ENCODE data around the gene GLCE. TPM values are rescaled to one million over a fixed set of nuclear protein-coding genes. Genes with fewer than 3 reads are reported as not detected.

Gene GLCE
- total RNA-seq, 1 experiment from 2014 or later: 12.5 TPM

DNA sequence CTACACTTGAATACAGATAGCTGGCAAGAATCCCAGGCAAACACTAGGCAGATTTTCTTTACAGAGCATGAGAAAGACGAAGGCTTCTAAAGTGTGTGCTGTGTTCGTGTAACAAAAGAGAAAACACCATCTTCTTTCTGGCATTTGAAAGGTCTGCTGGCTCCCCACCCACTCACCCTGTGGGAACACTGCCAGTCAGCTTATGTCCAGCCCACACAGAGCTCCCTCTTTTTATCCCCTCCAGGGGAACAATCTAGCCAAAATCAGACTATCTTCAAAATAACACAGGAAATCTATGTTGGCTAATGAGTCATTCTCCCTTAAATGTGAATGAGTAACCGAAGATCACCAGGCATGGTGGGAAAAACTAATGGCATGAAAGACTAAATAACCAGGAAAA lies 92.7 kb downstream of the GLCE start (continued):
- TF ChIP-seq, protein P1, sequence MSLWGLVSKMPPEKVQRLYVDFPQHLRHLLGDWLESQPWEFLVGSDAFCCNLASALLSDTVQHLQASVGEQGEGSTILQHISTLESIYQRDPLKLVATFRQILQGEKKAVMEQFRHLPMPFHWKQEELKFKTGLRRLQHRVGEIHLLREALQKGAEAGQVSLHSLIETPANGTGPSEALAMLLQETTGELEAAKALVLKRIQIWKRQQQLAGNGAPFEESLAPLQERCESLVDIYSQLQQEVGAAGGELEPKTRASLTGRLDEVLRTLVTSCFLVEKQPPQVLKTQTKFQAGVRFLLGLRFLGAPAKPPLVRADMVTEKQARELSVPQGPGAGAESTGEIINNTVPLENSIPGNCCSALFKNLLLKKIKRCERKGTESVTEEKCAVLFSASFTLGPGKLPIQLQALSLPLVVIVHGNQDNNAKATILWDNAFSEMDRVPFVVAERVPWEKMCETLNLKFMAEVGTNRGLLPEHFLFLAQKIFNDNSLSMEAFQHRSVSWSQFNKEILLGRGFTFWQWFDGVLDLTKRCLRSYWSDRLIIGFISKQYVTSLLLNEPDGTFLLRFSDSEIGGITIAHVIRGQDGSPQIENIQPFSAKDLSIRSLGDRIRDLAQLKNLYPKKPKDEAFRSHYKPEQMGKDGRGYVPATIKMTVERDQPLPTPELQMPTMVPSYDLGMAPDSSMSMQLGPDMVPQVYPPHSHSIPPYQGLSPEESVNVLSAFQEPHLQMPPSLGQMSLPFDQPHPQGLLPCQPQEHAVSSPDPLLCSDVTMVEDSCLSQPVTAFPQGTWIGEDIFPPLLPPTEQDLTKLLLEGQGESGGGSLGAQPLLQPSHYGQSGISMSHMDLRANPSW (CRISPR knock-in tag; conservative IDR thresholded peaks at IDR 0.05; ENCODE audit: low read depth): no peak
- TF ChIP-seq ZNF232 (CRISPR knock-in tag; IDR thresholded peaks at IDR 0.05) (no peak), ZNF671 (CRISPR knock-in tag; IDR thresholded peaks at IDR 0.05) (no peak), ZNF121 (CRISPR knock-in tag; IDR thresholded peaks at IDR 0.05) (no peak), HMGA2 (CRISPR knock-in tag; IDR thresholded peaks at IDR 0.05) (no peak), RORB (CRISPR knock-in tag; IDR thresholded peaks at IDR 0.05) (no peak), TP53 (CRISPR knock-in tag; IDR thresholded peaks at IDR 0.05) (no peak), CREB1 (CRISPR knock-in tag; IDR thresholded peaks at IDR 0.05) (no peak), NFE2L1 (CRISPR knock-in tag; IDR thresholded peaks at IDR 0.05) (no peak), GTF2I (CRISPR knock-in tag; conservative IDR thresholded peaks at IDR 0.05) (no peak)
- TF ChIP-seq, protein P2, sequence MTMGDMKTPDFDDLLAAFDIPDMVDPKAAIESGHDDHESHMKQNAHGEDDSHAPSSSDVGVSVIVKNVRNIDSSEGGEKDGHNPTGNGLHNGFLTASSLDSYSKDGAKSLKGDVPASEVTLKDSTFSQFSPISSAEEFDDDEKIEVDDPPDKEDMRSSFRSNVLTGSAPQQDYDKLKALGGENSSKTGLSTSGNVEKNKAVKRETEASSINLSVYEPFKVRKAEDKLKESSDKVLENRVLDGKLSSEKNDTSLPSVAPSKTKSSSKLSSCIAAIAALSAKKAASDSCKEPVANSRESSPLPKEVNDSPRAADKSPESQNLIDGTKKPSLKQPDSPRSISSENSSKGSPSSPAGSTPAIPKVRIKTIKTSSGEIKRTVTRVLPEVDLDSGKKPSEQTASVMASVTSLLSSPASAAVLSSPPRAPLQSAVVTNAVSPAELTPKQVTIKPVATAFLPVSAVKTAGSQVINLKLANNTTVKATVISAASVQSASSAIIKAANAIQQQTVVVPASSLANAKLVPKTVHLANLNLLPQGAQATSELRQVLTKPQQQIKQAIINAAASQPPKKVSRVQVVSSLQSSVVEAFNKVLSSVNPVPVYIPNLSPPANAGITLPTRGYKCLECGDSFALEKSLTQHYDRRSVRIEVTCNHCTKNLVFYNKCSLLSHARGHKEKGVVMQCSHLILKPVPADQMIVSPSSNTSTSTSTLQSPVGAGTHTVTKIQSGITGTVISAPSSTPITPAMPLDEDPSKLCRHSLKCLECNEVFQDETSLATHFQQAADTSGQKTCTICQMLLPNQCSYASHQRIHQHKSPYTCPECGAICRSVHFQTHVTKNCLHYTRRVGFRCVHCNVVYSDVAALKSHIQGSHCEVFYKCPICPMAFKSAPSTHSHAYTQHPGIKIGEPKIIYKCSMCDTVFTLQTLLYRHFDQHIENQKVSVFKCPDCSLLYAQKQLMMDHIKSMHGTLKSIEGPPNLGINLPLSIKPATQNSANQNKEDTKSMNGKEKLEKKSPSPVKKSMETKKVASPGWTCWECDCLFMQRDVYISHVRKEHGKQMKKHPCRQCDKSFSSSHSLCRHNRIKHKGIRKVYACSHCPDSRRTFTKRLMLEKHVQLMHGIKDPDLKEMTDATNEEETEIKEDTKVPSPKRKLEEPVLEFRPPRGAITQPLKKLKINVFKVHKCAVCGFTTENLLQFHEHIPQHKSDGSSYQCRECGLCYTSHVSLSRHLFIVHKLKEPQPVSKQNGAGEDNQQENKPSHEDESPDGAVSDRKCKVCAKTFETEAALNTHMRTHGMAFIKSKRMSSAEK (CRISPR knock-in tag; IDR thresholded peaks at IDR 0.05; ENCODE audit: borderline replicate concordance): no peak
- TF ChIP-seq, protein P3, sequence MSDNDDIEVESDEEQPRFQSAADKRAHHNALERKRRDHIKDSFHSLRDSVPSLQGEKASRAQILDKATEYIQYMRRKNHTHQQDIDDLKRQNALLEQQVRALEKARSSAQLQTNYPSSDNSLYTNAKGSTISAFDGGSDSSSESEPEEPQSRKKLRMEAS (CRISPR knock-in tag; IDR thresholded peaks at IDR 0.05): no peak
- TF ChIP-seq, protein P4, sequence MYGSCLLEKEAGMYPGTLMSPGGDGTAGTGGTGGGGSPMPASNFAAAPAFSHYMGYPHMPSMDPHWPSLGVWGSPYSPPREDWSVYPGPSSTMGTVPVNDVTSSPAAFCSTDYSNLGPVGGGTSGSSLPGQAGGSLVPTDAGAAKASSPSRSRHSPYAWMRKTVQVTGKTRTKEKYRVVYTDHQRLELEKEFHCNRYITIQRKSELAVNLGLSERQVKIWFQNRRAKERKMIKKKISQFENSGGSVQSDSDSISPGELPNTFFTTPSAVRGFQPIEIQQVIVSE (CRISPR knock-in tag; IDR thresholded peaks at IDR 0.05; ENCODE audit: borderline replicate concordance): no peak

DNA sequence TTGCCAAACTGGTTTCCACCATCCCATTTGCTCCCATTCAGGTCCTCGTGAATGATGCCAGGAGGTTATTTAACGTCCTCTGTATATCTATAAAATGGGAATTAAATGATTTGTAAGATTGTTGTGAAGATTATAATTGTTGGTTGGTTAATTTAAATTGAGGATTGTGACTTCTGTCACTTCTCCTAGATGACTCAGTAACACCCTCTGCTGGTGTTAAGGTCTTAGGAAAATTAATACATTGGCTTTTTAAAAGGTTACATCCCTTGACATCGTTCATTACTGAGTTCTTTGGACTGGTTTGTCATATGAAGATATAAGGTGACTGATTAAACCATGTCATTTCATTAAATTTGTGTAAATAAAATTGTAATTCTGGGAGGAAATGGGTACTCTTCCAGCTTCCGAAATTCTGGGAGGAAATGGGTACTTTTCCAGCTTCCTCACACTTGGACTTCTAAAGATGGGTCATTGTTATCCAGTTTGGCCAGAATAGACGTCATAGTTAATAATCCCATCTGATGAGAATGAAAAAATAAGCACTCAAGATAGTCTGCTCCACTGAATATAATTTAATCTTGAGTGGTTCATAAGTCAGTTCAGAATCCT lies 105.0 kb downstream of the GLCE start:
- TF ChIP-seq GTF2I (CRISPR knock-in tag; conservative IDR thresholded peaks at IDR 0.05) (no peak), TEAD4 (CRISPR knock-in tag; IDR thresholded peaks at IDR 0.05) (no peak), ZBTB21 (CRISPR knock-in tag; IDR thresholded peaks at IDR 0.05; ENCODE audit: borderline replicate concordance) (no peak), SMAD3 (CRISPR knock-in tag; IDR thresholded peaks at IDR 0.05; ENCODE audit: borderline replicate concordance) (no peak)
- TF ChIP-seq, protein P5, sequence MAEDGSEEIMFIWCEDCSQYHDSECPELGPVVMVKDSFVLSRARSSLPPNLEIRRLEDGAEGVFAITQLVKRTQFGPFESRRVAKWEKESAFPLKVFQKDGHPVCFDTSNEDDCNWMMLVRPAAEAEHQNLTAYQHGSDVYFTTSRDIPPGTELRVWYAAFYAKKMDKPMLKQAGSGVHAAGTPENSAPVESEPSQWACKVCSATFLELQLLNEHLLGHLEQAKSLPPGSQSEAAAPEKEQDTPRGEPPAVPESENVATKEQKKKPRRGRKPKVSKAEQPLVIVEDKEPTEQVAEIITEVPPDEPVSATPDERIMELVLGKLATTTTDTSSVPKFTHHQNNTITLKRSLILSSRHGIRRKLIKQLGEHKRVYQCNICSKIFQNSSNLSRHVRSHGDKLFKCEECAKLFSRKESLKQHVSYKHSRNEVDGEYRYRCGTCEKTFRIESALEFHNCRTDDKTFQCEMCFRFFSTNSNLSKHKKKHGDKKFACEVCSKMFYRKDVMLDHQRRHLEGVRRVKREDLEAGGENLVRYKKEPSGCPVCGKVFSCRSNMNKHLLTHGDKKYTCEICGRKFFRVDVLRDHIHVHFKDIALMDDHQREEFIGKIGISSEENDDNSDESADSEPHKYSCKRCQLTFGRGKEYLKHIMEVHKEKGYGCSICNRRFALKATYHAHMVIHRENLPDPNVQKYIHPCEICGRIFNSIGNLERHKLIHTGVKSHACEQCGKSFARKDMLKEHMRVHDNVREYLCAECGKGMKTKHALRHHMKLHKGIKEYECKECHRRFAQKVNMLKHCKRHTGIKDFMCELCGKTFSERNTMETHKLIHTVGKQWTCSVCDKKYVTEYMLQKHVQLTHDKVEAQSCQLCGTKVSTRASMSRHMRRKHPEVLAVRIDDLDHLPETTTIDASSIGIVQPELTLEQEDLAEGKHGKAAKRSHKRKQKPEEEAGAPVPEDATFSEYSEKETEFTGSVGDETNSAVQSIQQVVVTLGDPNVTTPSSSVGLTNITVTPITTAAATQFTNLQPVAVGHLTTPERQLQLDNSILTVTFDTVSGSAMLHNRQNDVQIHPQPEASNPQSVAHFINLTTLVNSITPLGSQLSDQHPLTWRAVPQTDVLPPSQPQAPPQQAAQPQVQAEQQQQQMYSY (CRISPR knock-in tag; IDR thresholded peaks at IDR 0.05): no peak
- TF ChIP-seq, protein P6, sequence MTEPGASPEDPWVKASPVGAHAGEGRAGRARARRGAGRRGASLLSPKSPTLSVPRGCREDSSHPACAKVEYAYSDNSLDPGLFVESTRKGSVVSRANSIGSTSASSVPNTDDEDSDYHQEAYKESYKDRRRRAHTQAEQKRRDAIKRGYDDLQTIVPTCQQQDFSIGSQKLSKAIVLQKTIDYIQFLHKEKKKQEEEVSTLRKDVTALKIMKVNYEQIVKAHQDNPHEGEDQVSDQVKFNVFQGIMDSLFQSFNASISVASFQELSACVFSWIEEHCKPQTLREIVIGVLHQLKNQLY (CRISPR knock-in tag; IDR thresholded peaks at IDR 0.05): no peak
- TF ChIP-seq, protein P7, sequence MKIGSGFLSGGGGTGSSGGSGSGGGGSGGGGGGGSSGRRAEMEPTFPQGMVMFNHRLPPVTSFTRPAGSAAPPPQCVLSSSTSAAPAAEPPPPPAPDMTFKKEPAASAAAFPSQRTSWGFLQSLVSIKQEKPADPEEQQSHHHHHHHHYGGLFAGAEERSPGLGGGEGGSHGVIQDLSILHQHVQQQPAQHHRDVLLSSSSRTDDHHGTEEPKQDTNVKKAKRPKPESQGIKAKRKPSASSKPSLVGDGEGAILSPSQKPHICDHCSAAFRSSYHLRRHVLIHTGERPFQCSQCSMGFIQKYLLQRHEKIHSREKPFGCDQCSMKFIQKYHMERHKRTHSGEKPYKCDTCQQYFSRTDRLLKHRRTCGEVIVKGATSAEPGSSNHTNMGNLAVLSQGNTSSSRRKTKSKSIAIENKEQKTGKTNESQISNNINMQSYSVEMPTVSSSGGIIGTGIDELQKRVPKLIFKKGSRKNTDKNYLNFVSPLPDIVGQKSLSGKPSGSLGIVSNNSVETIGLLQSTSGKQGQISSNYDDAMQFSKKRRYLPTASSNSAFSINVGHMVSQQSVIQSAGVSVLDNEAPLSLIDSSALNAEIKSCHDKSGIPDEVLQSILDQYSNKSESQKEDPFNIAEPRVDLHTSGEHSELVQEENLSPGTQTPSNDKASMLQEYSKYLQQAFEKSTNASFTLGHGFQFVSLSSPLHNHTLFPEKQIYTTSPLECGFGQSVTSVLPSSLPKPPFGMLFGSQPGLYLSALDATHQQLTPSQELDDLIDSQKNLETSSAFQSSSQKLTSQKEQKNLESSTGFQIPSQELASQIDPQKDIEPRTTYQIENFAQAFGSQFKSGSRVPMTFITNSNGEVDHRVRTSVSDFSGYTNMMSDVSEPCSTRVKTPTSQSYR (CRISPR knock-in tag; IDR thresholded peaks at IDR 0.05): no peak
- Mint-ChIP-seq H3K4me3 (no peak overlapping the region), H3K9me3 (no peaks in the 10 kb centered on the region), H3K27ac (no peak overlapping the region), H3K27me3 (ENCODE audit: low read depth) (no peaks in the 10 kb centered on the region), H3K4me1 (peaks cover under 1% of the 10 kb centered on the region), H3K36me3 (no peaks in the 10 kb centered on the region)
- ChIA-PET POLR2A (no interaction called here), CTCF (interaction anchor here (0.6 to 1.6 kb wide), 15 partner anchors 9 to 234 kb away, joined by 3 to 15 read pairs (median 3); partner anchors contain the start of genes GLCE and KIF23)
- no peak for DNase-seq (ENCODE audit: low spot score)
- ATAC-seq: no peak

All from WTC11 (cell line).